HepG2 (cell line): ENCODE results near the gene CCDC197. TPM values are rescaled to one million over a fixed set of nuclear protein-coding genes. Genes with fewer than 3 reads are reported as not detected.

Experiments used
- ATF1 ChIP-seq: IDR thresholded peaks from 2 replicates; pipeline ENCODE4 v1.6.1; 2016; ENCODE audit warnings: mild to moderate bottlenecking, control low read depth
- BCL6 ChIP-seq: IDR thresholded peaks from 2 replicates; pipeline ENCODE4 v1.6.1; 2016; ENCODE audit warnings: missing genetic modification reagents, missing compliant biosample characterization
- ELF3 ChIP-seq: IDR thresholded peaks from 2 replicates; pipeline ENCODE4 v1.6.1; 2016; ENCODE audit warnings: missing genetic modification reagents, missing compliant biosample characterization
- FOSL2 ChIP-seq: sonication (generic); formaldehyde crosslinking; IDR thresholded peaks from 2 replicates; pipeline ENCODE4 v1.4.0; 2020; ENCODE audit warnings: missing genetic modification reagents
- GATAD2A ChIP-seq: IDR thresholded peaks from 2 replicates; pipeline ENCODE4 v1.6.1; 2016
- HMGXB4 ChIP-seq, 2 experiments: sonication (generic) in 1 of 2; formaldehyde crosslinking in 1 of 2; IDR thresholded peaks; 2 replicates each; pipeline versions ENCODE4 v1.4.0 to v1.6.1; 2018 to 2020; ENCODE audit warnings: missing genetic modification reagents in 2 of 2, borderline replicate concordance in 1 of 2, low read depth in 1 of 2, mild to moderate bottlenecking in 1 of 2, missing biosample characterization in 1 of 2
- IKZF5 ChIP-seq: IDR thresholded peaks from 2 replicates; pipeline ENCODE4 v1.6.1; 2018; ENCODE audit warnings: missing genetic modification reagents, mild to moderate bottlenecking, missing compliant biosample characterization
- PATZ1 ChIP-seq: sonication (generic); formaldehyde crosslinking; IDR thresholded peaks from 2 replicates; pipeline ENCODE4 v1.4.0; 2020; ENCODE audit warnings: missing genetic modification reagents
- YEATS4 ChIP-seq: sonication (generic); formaldehyde crosslinking; IDR thresholded peaks from 2 replicates; pipeline ENCODE4 v1.4.0; 2020; ENCODE audit warnings: missing genetic modification reagents, borderline replicate concordance
- ZNF230 ChIP-seq: sonication (generic); formaldehyde crosslinking; IDR thresholded peaks from 2 replicates; pipeline ENCODE4 v1.4.0; 2020; ENCODE audit warnings: mild to moderate bottlenecking, missing genetic modification reagents
- ZNF280B ChIP-seq: sonication (generic); formaldehyde crosslinking; IDR thresholded peaks from 2 replicates; pipeline ENCODE4 v1.5.0; 2020; ENCODE audit warnings: missing genetic modification reagents, mild to moderate bottlenecking, borderline replicate concordance
- ZNF318 ChIP-seq: sonication (generic); formaldehyde crosslinking; IDR thresholded peaks from 2 replicates; pipeline ENCODE4 v1.4.0; 2020; ENCODE audit warnings: mild to moderate bottlenecking, missing genetic modification reagents
- polyA plus RNA-seq, 8 experiments: library from polyadenylated mRNA; depleted of rRNA in 3 of 8; stranded (reverse) in 7 of 8; unstranded in 1 of 8; fragments of >200 nt; fragmentation: Illumina TruSeq in 4 of 8; extraction: Trizol in 4 of 8; gene quantifications; 2 replicates each; pipeline versions ENCODE4 v1.2.1 to v1.2.3, GENCODE V29; 2011 to 2016; ENCODE audit warnings: low read depth in 4 of 8, missing spikeins in 1 of 8, mixed read lengths in 1 of 8; ENCODE audit not compliant: insufficient read depth in 1 of 8
- total RNA-seq, 5 experiments: library from RNA; depleted of rRNA; stranded (reverse); fragments of >200 nt; fragmentation: Illumina TruSeq; extraction: Trizol; gene quantifications; 2 replicates each; pipeline ENCODE4 v1.2.3, GENCODE V29; 2016; ENCODE audit warnings: low read depth in 1 of 5

CCDC197 gene
- total and polyA plus RNA-seq, 2 of the 13 experiments (the other 11 are each of a cell fraction or from before 2014, with no cell fraction given), result 0.11 to 0.13 TPM

GRCh38 chr14:94026173-94026888 lies 29.2 kb downstream of the CCDC197 start, which contains the start of gene OTUB2 (continued):
- TF ChIP-seq ZNF318 (CRISPR knock-in tag) (no peak), HMGXB4 (CRISPR knock-in tag; IDR thresholded peaks at IDR 0.05; ENCODE audit: borderline replicate concordance in 1 of 2, low read depth in 1 of 2) (peak; percentile 75 to 78), BCL6 (peak; percentile 13; the same call in 1 of the 2 replicates), PATZ1 (CRISPR knock-in tag) (peak; percentile 90), FOSL2 (CRISPR knock-in tag) (peak; percentile 41; the same call in 1 of the 2 replicates), IKZF5 (CRISPR knock-in tag) (0 out of 2 replicates have a peak, but pooled peaks have one; percentile 25), ELF3 (CRISPR knock-in tag) (peak; percentile 38; the same call in 1 of the 2 replicates), YEATS4 (CRISPR knock-in tag) (peak; percentile 20; the same call in 1 of the 2 replicates), ZNF280B (CRISPR knock-in tag) (no peak), ZNF230 (CRISPR knock-in tag) (0 out of 2 replicates have a peak, but pooled peaks have one; percentile 40), ATF1 (peak; percentile 90), GATAD2A (CRISPR knock-in tag) (peak; percentile 32; the same call in 1 of the 2 replicates)
